GM18870 (cell line): ENCODE measurements around the gene PLS3.
A peak's percentile ranks its signal among the peaks of the same experiment; 100 is the strongest.

ENCODE experiments used
- ATAC-seq: cut with Tn5 transposase; IDR thresholded peaks from one replicate; pipeline ENCODE4 v1.9.1; 2021; ENCODE audit warnings: moderate library complexity; ENCODE audit not compliant: unreplicated experiment

Gene PLS3

GRCh38 chrX:115687595-115687994, 126.6 kb downstream of the PLS3 start:
- ATAC-seq: no peak

GRCh38 chrX:115689931-115690330, 129.0 kb downstream of the PLS3 start:
- no peak for ATAC-seq

- peak; percentile 95 for ATAC-seq
Observed at GRCh38 chrX:115690511-115691216, 129.7 kb downstream of the PLS3 start.

GRCh38 chrX:115693476-115693875, 132.5 kb downstream of the PLS3 start:
- no peak for ATAC-seq

GRCh38 chrX:115694028-115694427, 133.1 kb downstream of the PLS3 start:
- no peak for ATAC-seq

- ATAC-seq: no peak
Observed at GRCh38 chrX:115696039-115696438, 135.1 kb downstream of the PLS3 start.

- no peak for ATAC-seq
Observed at GRCh38 chrX:115696939-115697338, 136.0 kb downstream of the PLS3 start.

GRCh38 chrX:115697806-115698205, 136.8 kb downstream of the PLS3 start:
- no peak for ATAC-seq
